Activated naive CD8-positive, alpha-beta T cell (primary cell): ENCODE results near the gene ZDHHC22.
"Not testable (repeated sequence)": the region's sequence is repeated elsewhere in the genome, so short reads cannot be mapped to it uniquely, and the experiment has no call there.

Experiments
- H3K27ac Mint-ChIP-seq: one replicate; pipeline ENCODE4 v1.8.0; 2021; ENCODE audit warnings: mixed read lengths
- H3K27me3 Mint-ChIP-seq: one replicate; pipeline ENCODE4 v1.8.0; 2021; ENCODE audit warnings: mixed read lengths
- H3K36me3 Mint-ChIP-seq: one replicate; pipeline ENCODE4 v1.8.0; 2021; ENCODE audit warnings: mixed read lengths
- H3K4me1 Mint-ChIP-seq: one replicate; pipeline ENCODE4 v1.8.0; 2021; ENCODE audit warnings: low read depth, mixed read lengths
- H3K4me3 Mint-ChIP-seq: one replicate; pipeline ENCODE4 v1.8.0; 2021; ENCODE audit warnings: mild to moderate bottlenecking, mixed read lengths
- H3K9me3 Mint-ChIP-seq: one replicate; pipeline ENCODE4 v1.8.0; 2021; ENCODE audit warnings: low read depth, mixed read lengths

The ZDHHC22 gene

GRCh38 chr14:77173911-77174617 is 32.5 kb upstream of the ZDHHC22 start:
- H3K4me3 Mint-ChIP-seq, H3K4me1 Mint-ChIP-seq: not testable (repeated sequence)
- H3K27me3 Mint-ChIP-seq: peaks cover 10% of the 10 kb centered on the region

DNA sequence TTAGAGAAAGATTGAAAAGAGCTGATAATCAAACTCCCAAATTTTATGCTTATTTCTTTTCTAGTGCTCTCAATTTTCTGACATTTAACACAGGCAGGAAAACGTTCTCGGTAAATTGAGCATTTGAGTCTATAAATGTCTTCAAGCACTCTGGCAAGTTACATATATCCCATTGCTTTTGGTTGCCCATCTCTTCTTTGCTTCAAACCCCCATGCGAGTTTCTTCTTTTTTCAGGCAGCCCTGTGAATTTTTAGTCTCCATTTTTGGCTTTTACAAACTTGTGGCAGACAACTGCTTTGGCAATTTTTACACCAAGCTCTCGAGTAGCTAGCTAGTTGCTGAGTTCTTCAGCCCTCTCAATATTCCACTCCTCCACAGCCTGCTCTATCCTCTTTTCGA is 31.3 kb upstream of the ZDHHC22 start:
- Mint-ChIP-seq H3K27ac (no peak overlapping the region), H3K36me3 (no peaks in the 10 kb centered on the region), H3K4me3 (no peak overlapping the region), H3K27me3 (peaks cover 15% of the 10 kb centered on the region), H3K4me1 (no peaks in the 10 kb centered on the region), H3K9me3 (peaks cover 18% of the 10 kb centered on the region)

More at GRCh38 chr14:77173911-77174617, 32.5 kb upstream of the ZDHHC22 start:
- H3K27ac Mint-ChIP-seq, H3K36me3 Mint-ChIP-seq: not testable (repeated sequence)
- peaks cover 13% of the 10 kb centered on the region for H3K9me3 Mint-ChIP-seq

DNA sequence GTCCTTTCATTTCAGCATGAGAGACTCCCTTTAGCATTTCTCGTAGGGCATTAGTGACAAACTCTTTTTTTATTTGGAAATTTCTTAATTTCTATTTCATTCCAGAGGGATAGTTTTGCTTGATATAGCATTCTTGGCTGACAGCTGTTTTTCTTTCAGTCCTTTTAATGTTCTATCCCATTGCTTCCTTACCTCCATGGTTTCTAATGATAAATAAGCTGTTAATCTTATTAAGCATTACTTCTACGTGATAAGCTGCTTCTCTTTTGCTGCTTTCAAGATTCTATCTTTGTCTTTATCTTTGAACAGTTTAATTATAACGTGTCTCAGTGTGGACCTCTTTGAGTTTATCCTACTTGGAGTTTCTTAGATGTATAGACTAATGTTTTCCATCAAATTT is 28.5 kb upstream of the ZDHHC22 start:
- Mint-ChIP-seq H3K27ac (no peak overlapping the region), H3K27me3 (peaks cover 17% of the 10 kb centered on the region), H3K4me3 (no peak overlapping the region), H3K9me3 (peaks cover 18% of the 10 kb centered on the region), H3K4me1 (no peaks in the 10 kb centered on the region), H3K36me3 (no peaks in the 10 kb centered on the region)

DNA sequence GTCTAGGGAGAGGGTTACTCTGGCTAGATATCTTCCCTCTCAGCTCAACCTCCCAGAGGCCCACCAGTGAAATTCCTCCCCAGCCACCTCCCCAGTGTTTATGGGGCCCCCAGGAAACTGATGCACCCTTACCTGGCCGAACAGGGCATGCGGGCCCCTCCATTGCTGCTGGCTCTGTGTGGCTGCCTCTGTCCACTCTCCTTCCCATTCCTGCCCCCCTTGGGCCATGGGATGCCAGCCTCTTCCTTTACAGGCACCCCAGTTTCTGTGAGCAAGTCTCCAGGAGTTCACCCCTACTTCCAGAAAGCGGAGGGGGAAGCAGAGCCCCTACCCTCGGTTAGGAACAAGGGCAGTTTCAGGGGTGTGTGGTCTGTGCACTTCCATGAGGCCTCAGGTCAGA is 19.4 kb upstream of the ZDHHC22 start:
- Mint-ChIP-seq H3K27me3 (peaks cover 19% of the 10 kb centered on the region), H3K27ac (no peak overlapping the region)

DNA sequence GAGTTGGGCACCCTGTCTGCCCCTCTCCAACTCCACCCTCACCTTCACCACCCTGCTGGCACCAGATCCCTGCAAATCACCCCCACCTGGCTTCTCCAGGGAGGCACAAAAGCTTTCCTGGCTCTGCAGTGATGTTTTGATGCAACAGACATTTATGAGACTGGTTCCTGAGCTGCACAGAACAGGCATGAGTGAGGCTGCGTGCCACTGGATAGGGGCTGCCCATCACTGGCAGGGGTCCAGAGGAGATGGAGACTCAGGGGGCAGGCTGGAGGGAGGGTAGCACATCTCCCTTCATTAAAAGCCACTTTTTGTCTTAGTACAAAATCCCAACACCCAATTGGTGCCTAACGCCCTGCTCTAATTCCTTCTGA is 17.3 kb upstream of the ZDHHC22 start:
- Mint-ChIP-seq H3K27me3 (peaks cover 19% of the 10 kb centered on the region), H3K4me3 (no peak overlapping the region), H3K4me1 (no peaks in the 10 kb centered on the region), H3K36me3 (no peaks in the 10 kb centered on the region), H3K9me3 (no peaks in the 10 kb centered on the region), H3K27ac (no peak overlapping the region)

More for the DNA sequence above, 19.4 kb upstream of the ZDHHC22 start:
- Mint-ChIP-seq H3K36me3 (no peaks in the 10 kb centered on the region), H3K4me3 (no peak overlapping the region), H3K4me1 (no peaks in the 10 kb centered on the region), H3K9me3 (no peaks in the 10 kb centered on the region)

GRCh38 chr14:77158175-77158881 is 16.7 kb upstream of the ZDHHC22 start:
- no peaks in the 10 kb centered on the region for H3K36me3 Mint-ChIP-seq
- no peaks in the 10 kb centered on the region for H3K9me3 Mint-ChIP-seq
- H3K4me1 Mint-ChIP-seq: no peaks in the 10 kb centered on the region
- H3K27ac Mint-ChIP-seq: no peak overlapping the region
- H3K4me3 Mint-ChIP-seq: no peak overlapping the region
- peaks cover 20% of the 10 kb centered on the region for H3K27me3 Mint-ChIP-seq

GRCh38 chr14:77157740-77158139 is 16.1 kb upstream of the ZDHHC22 start:
- Mint-ChIP-seq H3K36me3 (no peaks in the 10 kb centered on the region), H3K27me3 (peaks cover 25% of the 10 kb centered on the region)

DNA sequence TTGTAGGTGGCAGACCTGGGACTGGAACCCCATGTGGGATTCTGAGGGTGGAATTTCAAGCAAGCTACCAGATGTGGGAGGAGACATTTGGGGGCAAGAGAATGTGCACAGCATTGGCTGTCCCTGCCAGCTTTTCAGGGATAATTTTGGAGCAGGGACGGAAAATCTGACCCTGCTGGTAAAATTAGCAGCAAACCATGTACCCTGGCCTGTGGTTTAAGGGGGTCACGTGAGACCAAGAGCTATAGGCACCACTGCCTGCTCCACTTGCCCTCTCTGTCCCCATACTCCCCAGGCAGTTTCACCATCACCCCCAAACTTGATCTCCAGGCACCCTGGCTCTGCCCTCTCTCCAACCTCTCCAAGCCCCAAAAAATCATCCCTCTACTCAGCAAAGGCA is 13.5 kb upstream of the ZDHHC22 start:
- no peak overlapping the region for H3K27ac Mint-ChIP-seq
- no peaks in the 10 kb centered on the region for H3K4me1 Mint-ChIP-seq
- no peaks in the 10 kb centered on the region for H3K36me3 Mint-ChIP-seq
- no peaks in the 10 kb centered on the region for H3K9me3 Mint-ChIP-seq
- H3K27me3 Mint-ChIP-seq: peaks cover 22% of the 10 kb centered on the region
- no peak overlapping the region for H3K4me3 Mint-ChIP-seq

More at GRCh38 chr14:77157740-77158139, 16.1 kb upstream of the ZDHHC22 start:
- no peak overlapping the region for H3K27ac Mint-ChIP-seq
- H3K4me3 Mint-ChIP-seq: no peak overlapping the region
- no peaks in the 10 kb centered on the region for H3K9me3 Mint-ChIP-seq
- H3K4me1 Mint-ChIP-seq: no peaks in the 10 kb centered on the region

DNA sequence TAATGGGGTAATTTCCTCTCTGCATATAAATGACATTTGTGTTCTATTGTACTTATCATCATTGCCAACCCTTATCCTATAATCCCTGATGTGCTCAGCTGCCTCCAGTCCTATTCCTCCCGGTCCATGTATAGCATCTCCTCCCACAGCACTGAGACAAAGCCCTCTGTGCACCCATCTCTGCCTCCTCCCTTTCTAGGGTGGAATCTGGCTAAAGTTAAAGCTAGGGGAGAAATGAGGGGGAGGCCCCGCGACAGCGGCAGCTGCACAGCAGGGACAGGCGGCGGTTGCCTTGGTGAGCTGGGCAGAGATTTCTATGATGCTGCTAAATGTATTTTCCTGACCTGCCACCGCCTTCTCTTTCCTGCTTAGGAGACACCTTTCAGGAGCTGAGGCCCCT is 12.8 kb upstream of the ZDHHC22 start:
- H3K27me3 Mint-ChIP-seq: peaks cover 25% of the 10 kb centered on the region
- H3K4me3 Mint-ChIP-seq: no peak overlapping the region
- no peaks in the 10 kb centered on the region for H3K9me3 Mint-ChIP-seq
- no peaks in the 10 kb centered on the region for H3K36me3 Mint-ChIP-seq
- no peaks in the 10 kb centered on the region for H3K4me1 Mint-ChIP-seq
- H3K27ac Mint-ChIP-seq: no peak overlapping the region

GRCh38 chr14:77153802-77154201 is 12.2 kb upstream of the ZDHHC22 start:
- Mint-ChIP-seq H3K4me1 (no peaks in the 10 kb centered on the region), H3K27me3 (peaks cover 24% of the 10 kb centered on the region), H3K9me3 (no peaks in the 10 kb centered on the region), H3K27ac (no peak overlapping the region), H3K36me3 (no peaks in the 10 kb centered on the region), H3K4me3 (no peak overlapping the region)

- H3K36me3 Mint-ChIP-seq: no peaks in the 10 kb centered on the region
- peaks cover 23% of the 10 kb centered on the region for H3K27me3 Mint-ChIP-seq
- H3K9me3 Mint-ChIP-seq: no peaks in the 10 kb centered on the region
- H3K27ac Mint-ChIP-seq: no peak overlapping the region
- H3K4me1 Mint-ChIP-seq: no peaks in the 10 kb centered on the region
- H3K4me3 Mint-ChIP-seq: no peak overlapping the region
Measured at GRCh38 chr14:77151918-77152588, 10.5 kb upstream of the ZDHHC22 start.

DNA sequence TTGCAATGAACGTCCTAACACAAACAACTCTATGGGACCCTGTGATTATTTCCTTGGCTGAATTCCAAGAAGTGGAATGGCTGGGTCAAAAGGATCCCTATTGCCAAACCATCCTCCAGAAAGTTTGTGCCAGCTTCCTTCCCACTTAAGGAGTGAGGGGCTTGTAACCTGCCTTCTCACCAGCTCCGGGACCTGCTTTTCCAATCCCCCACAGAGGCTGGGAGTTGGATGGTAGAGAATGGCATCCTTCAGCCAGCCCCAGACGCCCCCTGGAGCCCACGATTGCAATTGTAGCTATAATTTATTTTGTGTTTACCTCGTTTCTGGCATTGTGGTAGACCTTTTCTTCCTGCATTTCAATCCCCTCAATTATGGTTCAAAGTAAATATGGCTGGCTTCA is 9.7 kb upstream of the ZDHHC22 start:
- H3K4me3 Mint-ChIP-seq: no peak overlapping the region
- no peaks in the 10 kb centered on the region for H3K9me3 Mint-ChIP-seq
- no peaks in the 10 kb centered on the region for H3K4me1 Mint-ChIP-seq
- no peak overlapping the region for H3K27ac Mint-ChIP-seq
- no peaks in the 10 kb centered on the region for H3K36me3 Mint-ChIP-seq
- peaks cover 24% of the 10 kb centered on the region for H3K27me3 Mint-ChIP-seq

DNA sequence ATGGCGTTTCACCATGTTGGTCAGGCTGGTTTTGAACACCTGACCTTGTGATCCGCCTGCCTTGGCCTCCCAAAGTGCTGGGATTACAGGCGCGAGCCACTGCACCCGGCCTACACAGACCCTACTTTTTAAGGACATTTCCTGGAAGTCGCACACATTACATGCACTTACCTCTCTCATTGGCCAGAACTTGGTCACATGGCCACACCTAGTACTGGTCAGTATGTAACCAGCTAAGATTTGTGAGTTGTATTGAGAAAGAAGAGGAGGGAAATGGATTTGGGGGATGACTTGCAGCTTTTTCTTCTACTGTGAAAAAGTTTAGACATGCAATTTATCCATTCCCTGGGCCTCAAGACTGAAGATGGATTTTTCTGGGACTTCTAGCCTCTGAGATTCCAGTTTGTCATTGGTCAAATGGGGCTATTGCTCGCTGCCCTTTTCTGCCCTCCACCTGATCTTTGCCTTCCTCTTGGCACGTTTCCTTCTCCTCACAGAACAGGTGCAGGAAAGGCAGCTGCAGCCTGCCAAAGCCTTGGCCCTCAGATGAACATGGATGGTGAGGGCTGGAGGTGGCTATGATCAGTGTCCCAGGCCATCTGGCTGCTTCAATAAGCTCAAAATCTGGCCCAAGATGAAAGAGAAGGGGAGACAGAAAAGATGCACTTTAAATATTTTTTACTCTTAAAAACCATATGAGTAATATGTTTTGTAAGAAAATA is 7.1 kb upstream of the ZDHHC22 start:
- H3K4me1 Mint-ChIP-seq: no peaks in the 10 kb centered on the region
- H3K27me3 Mint-ChIP-seq: peaks cover 34% of the 10 kb centered on the region
- no peaks in the 10 kb centered on the region for H3K9me3 Mint-ChIP-seq
- no peak overlapping the region for H3K27ac Mint-ChIP-seq
- H3K4me3 Mint-ChIP-seq: no peak overlapping the region
- H3K36me3 Mint-ChIP-seq: no peaks in the 10 kb centered on the region

DNA sequence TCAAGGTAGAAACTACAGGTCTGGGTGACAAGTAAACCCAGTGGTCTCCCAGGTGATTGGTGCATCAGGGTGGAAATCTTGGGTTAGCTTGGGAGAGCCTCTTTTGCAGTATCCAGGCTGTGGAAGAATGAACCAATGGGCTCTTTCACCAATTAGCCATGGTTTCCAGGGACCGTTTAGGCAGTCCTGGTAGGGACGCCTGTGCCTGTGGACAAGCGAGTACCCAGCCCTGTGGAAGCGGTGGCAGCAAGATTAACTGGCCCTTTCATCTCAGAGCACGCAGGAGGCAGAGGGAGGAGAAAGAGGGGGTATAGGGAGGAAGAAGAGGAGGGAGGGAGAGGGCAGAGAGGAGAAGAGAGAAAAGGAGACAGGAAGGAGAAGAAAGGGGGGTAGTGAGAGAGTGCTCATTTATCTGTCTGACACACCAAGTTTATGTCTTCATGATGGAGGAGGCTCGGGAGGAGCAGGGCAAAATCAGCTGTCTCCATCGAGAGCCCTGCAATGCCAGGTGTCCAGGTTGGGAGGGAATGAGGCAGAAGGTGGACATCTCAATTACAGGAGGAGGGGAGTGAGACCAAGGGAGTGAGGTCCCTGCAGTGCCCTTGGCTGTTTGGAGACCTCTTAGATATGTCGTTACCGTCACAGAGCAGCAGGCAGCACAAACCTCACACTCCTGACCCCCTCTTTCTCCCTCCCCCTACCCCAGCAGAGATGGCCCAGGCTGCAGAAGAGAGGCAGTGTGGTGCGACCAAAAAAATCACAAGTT is 4.6 kb upstream of the ZDHHC22 start:
- Mint-ChIP-seq H3K9me3 (no peaks in the 10 kb centered on the region), H3K27me3 (peaks cover 44% of the 10 kb centered on the region), H3K4me1 (peaks cover 6% of the 10 kb centered on the region), H3K4me3 (no peak overlapping the region), H3K27ac (no peak overlapping the region), H3K36me3 (no peaks in the 10 kb centered on the region)
